ENCODE results near the gene TM7SF2. TPM values are rescaled to one million over a fixed set of nuclear protein-coding genes. Genes with fewer than 3 reads are reported as not detected.

Gene TM7SF2
- total and polyA plus RNA-seq, 3 donors from 2014 or later = 36.4 to 49.6 (median 42.0) TPM

DNA sequence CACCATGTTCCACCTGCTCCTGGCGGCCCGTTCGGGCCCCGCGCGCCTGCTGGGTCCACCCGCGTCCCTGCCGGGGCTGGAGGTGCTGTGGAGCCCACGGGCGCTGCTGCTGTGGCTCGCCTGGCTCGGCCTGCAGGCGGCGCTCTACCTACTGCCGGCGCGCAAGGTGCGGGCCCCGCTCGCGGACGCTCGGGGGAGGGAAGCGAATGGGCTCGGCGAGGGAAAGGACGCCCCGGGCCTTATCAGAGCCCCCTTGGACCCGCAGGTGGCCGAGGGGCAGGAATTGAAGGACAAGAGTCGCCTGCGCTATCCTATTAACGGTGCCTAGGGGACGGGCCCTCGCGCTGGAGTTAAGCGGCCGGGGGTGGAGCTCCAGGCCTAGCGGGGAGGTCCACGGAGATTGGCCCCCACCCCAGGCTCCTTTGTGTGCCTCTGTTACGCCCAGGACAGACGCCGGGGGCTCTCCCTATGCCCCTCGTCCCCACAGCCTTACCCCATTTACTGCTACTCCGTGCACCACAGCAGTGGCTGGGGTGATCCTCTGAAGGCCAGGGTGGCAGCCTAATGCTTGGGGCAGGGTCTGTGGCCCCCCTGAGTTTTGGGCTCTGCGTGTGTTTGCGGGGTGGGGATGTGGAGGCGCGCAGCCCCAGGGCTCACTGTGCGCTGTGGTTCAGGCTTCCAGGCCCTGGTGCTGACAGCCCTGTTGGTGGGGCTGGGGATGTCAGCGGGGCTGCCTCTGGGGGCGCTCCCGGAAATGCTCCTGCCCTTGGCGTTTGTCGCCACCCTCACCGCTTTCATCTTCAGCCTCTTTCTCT is 1.1 kb downstream of the TM7SF2 start:
- DNase-seq = peak; percentile 68
- Histone ChIP-seq H3K4me3 (peak overlapping the region; percentile 41 to 42), H3K36me3 (ENCODE audit: low read depth, missing control alignments) (no peaks in the 10 kb centered on the region), H3K4me1 (peaks cover 21% of the 10 kb centered on the region), H3K9me3 (no peaks in the 10 kb centered on the region), H3K27me3 (no peaks in the 10 kb centered on the region), H3K27ac (peak overlapping the region in 1 of 2 donors; percentile 21)
- no peak for TF ChIP-seq POLR2A (IDR thresholded peaks at IDR 0.05)
- TF ChIP-seq, protein P1, sequence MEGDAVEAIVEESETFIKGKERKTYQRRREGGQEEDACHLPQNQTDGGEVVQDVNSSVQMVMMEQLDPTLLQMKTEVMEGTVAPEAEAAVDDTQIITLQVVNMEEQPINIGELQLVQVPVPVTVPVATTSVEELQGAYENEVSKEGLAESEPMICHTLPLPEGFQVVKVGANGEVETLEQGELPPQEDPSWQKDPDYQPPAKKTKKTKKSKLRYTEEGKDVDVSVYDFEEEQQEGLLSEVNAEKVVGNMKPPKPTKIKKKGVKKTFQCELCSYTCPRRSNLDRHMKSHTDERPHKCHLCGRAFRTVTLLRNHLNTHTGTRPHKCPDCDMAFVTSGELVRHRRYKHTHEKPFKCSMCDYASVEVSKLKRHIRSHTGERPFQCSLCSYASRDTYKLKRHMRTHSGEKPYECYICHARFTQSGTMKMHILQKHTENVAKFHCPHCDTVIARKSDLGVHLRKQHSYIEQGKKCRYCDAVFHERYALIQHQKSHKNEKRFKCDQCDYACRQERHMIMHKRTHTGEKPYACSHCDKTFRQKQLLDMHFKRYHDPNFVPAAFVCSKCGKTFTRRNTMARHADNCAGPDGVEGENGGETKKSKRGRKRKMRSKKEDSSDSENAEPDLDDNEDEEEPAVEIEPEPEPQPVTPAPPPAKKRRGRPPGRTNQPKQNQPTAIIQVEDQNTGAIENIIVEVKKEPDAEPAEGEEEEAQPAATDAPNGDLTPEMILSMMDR (IDR thresholded peaks at IDR 0.05) = peak; percentile 83 to 85 (median 83)
- WGBS, 2 donors = 3 to 10% methylated on average over 2 to 56 of the region's 57 CpGs
- intact Hi-C loops (cut with DNase I; ENCODE audit: low total_unique reads) = loop anchor here (10.0 kb wide), 1 partner anchor 98 kb away; the partner anchor contains the start of gene ARL2

DNA sequence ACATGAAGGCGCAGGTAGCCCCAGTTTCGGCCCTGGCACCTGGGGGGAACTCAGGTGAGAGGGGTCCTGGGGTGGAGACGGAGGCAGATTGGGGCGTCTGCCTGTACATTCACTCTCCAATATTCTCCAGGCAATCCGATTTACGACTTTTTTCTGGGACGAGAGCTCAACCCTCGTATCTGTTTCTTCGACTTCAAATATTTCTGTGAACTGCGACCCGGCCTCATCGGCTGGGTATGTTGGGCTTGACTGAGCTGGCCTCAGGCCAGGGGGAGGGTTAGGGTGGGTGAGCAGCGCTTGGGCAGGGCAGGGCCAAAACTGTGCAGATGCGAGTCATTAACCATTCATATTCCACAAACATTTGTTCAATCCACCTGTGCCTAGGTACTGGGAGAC is 1.7 kb downstream of the TM7SF2 start:
- Histone ChIP-seq H3K27me3 (no peaks in the 10 kb centered on the region), H3K27ac (no peak overlapping the region), H3K36me3 (ENCODE audit: low read depth, missing control alignments) (no peaks in the 10 kb centered on the region), H3K4me1 (peaks cover 21% of the 10 kb centered on the region), H3K4me3 (no peak overlapping the region), H3K9me3 (no peaks in the 10 kb centered on the region)
- TF ChIP-seq POLR2A (IDR thresholded peaks at IDR 0.05) = no peak
- TF ChIP-seq, protein P1 (IDR thresholded peaks at IDR 0.05) = no peak
- intact Hi-C loops (cut with DNase I; ENCODE audit: low total_unique reads) = loop anchor here (10.0 kb wide), 1 partner anchor 99 kb away; the partner anchor contains the start of gene ARL2
- DNase-seq = no peak
- WGBS, 2 donors = 10 to 21% methylated on average over 12 to 14 of the region's 14 CpGs

DNA sequence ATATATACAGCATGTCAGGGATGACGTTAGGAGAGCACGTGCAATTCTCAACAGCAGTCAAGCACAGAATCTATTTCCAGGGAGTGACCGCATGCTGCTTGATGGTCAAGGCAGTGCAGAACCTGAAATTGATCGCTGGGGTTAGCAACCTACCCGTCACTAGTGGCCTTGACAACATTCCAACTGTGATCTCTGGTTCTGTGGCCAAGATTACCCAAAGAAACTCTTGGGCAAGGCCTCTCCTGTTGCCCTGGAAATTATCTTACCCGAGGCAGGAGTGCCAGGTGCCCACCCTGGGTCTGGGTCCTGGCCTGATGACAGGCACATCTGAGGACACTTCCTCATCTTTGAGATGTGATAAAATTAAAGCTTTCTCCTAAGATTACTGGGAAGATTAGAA is 2.2 kb downstream of the TM7SF2 start:
- intact Hi-C loops (cut with DNase I; ENCODE audit: low total_unique reads) = loop anchor here (10.0 kb wide), 1 partner anchor 99 kb away; the partner anchor contains the start of gene ARL2
- Histone ChIP-seq H3K9me3 (no peaks in the 10 kb centered on the region), H3K4me1 (peaks cover 21% of the 10 kb centered on the region), H3K27me3 (no peaks in the 10 kb centered on the region), H3K4me3 (no peak overlapping the region), H3K36me3 (ENCODE audit: low read depth, missing control alignments) (no peaks in the 10 kb centered on the region), H3K27ac (no peak overlapping the region)
- no peak for TF ChIP-seq POLR2A (IDR thresholded peaks at IDR 0.05)
- TF ChIP-seq, protein P1 (IDR thresholded peaks at IDR 0.05) = no peak
- 51 to 60% methylated on average over 5 to 6 of the region's 6 CpGs for WGBS, 2 donors
- DNase-seq = no peak

DNA sequence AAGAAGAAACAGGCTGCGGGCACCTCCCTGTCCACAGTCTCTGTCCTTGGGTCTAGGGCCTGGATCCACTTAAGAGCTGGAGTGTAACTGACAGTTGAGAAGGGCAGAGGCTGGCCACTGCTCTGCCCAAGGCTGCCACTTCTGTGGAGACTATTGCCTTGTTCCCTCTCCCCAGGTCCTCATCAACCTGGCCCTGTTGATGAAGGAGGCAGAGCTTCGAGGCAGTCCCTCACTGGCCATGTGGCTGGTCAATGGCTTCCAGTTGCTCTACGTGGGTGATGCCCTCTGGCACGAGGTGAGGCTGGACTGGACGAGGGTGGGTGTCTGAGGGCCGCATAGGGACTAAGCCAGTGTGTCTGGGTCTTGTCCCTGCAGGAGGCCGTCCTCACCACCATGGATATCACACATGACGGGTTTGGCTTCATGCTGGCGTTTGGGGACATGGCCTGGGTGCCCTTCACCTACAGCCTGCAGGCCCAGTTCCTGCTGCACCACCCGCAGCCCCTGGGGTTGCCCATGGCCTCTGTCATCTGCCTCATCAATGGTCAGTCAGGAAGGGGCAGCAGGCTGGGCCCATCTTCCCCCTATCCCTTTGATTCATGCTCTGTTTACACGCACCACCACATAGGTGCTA is 3.0 kb downstream of the TM7SF2 start:
- H3K4me1 ChIP-seq = peaks cover 21% of the 10 kb centered on the region
- H3K4me3 ChIP-seq = no peak overlapping the region
- DNase-seq = no peak
- intact Hi-C loops (cut with DNase I; ENCODE audit: low total_unique reads) = loop anchor here (10.0 kb wide), 1 partner anchor 100 kb away; the partner anchor contains the start of gene ARL2
- TF ChIP-seq, protein P1 (IDR thresholded peaks at IDR 0.05) = no peak
- TF ChIP-seq POLR2A (IDR thresholded peaks at IDR 0.05) = no peak
- no peaks in the 10 kb centered on the region for H3K36me3 ChIP-seq (ENCODE audit: low read depth, missing control alignments)
- WGBS, 2 donors = 89 to 90% methylated on average over 5 to 11 of the region's 11 CpGs
- H3K9me3 ChIP-seq = no peaks in the 10 kb centered on the region
- H3K27ac ChIP-seq = no peak overlapping the region
- no peaks in the 10 kb centered on the region for H3K27me3 ChIP-seq
